HL-60 (cell line): ENCODE results near the gene TET3.

Experiments
- CTCF ChIP-seq: IDR thresholded peaks from one replicate; pipeline ENCODE4 v1.5.1; 2011; ENCODE audit warnings: low read length, control low read depth, inconsistent platforms; ENCODE audit not compliant: insufficient read depth
- GABPA ChIP-seq: IDR thresholded peaks from 2 replicates; pipeline ENCODE4 v1.6.1; 2012; ENCODE audit warnings: low read depth
- POLR2AphosphoS5 ChIP-seq: IDR thresholded peaks from 2 replicates; pipeline ENCODE4 v1.6.1; 2012; ENCODE audit warnings: low read depth
- REST ChIP-seq: IDR thresholded peaks from 2 replicates; pipeline ENCODE4 v1.6.1; 2012; ENCODE audit warnings: low read depth; ENCODE audit not compliant: insufficient replicate concordance

GRCh38 chr2:73989972-73990371, 5.3 kb downstream of the TET3 start:
- TF ChIP-seq POLR2AphosphoS5 (no peak), GABPA (no peak), CTCF (no peak), REST (no peak)
